ENCODE measurements around the gene SND1. TPM values are rescaled to one million over a fixed set of nuclear protein-coding genes. Genes with fewer than 3 reads are reported as not detected.

Gene SND1
- total and polyA plus RNA-seq, 7 experiments from 2014 or later = 68.6 to 253 (median 137) TPM

DNA sequence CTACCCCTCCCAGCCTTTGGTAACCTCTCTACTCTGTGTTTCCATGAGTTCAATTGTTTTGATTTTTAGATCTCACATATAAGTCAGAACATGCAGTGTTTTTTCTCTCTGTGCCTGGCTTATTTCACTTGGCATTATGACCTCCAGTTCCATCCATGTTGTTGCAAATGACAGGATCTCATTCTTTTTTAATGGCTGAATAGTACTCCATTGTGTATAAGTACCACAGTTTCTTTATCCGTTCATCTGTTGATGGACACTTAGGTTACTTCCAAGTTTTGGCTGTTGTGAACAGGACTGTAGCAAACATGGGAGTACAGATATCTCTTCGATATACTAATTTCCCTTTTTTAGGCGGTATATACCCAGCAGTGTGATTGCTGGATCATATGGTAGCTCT, 237.7 kb downstream of the SND1 start:
- H3K27ac ChIP-seq (ENCODE audit: low read depth, low read length) = no peak overlapping the region
- intact Hi-C loops (cut with micrococcal nuclease) = no loop called here
- Mint-ChIP-seq H3K4me3 (no peak overlapping the region), H3K4me1 (peaks cover 0 to 15% (median 2%) of the 10 kb centered on the region in 7 donors), H3K27me3 (no peaks in the 10 kb centered on the region), H3K36me3 (peaks cover 13 to 62% (median 49%) of the 10 kb centered on the region in 5 donors), H3K9me3 (no peaks in the 10 kb centered on the region), H3K27ac (peak overlapping the region in 1 of 9 donors; percentile 6)
- POLR2A ChIA-PET = interaction anchor here (0.7 kb wide), 1 partner anchor 103 kb away, joined by 3 read pairs; no protein-coding TSS in a partner anchor
- ATAC-seq (no peak), DNase-seq (no peak)
- CTCF ChIA-PET = no interaction called here
- no peak overlapping the region for H3K4me3 ChIP-seq (ENCODE audit: low read length)
- no peaks in the 10 kb centered on the region for H3K9me3 ChIP-seq (ENCODE audit: control insufficient read depth in 2 of 3, low read length in 3 of 3)
- H3K36me3 ChIP-seq (ENCODE audit: control insufficient read depth in 2 of 3, insufficient read depth in 3 of 3, low read length in 3 of 3) = peaks cover 0 to 22% (median 6%) of the 10 kb centered on the region in 3 experiments
- H3K4me1 ChIP-seq (ENCODE audit: control insufficient read depth in 2 of 2, insufficient read depth in 2 of 2, low read length in 2 of 2) = no peaks in the 10 kb centered on the region
- no peaks in the 10 kb centered on the region for H3K27me3 ChIP-seq (ENCODE audit: control insufficient read depth in 2 of 2, insufficient read depth in 2 of 2, low read length in 2 of 2)

DNA sequence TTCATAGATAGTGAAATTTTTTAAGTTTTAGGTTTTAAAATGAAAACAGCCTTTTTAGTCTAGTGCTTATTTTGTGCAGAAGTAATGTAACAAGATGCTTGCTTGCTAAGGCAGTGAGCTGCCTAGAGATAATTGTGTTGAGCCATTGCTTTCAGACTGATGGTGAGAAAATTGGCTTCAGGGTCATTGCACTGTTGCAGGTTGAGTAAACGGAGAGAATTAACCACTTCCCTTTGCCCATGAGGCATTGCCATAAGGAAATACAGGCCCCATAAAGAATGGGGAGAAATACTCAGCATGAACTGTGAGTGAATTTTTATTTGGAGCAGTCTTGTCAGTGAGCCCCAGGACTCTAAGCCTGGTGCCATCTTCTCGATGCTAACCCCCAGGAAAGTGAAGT, 238.7 kb downstream of the SND1 start:
- peaks cover 13 to 61% (median 47%) of the 10 kb centered on the region in 5 donors for H3K36me3 Mint-ChIP-seq
- CTCF ChIA-PET = no interaction called here

DNA sequence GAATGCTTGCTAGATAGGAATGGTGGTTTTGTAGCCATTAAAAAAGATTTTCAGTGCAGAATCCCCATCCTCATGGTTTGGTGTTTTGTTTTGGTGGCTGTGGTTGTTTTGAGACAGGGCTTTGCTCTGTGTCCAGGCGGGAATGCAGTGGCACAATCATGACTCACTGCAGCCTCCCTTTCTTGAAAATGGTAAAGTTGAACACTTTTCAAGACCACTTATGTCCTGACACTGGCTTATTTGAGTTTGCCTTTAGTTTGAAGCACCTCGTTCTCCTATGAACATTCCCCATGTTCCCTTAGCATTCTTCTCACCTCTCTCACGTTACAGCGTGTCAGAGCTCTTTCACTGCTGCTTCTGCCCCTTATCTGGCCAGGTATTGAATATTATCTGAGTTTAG, 239.2 kb downstream of the SND1 start:
- Mint-ChIP-seq H3K4me1 (peaks cover 0 to 10% (median 0%) of the 10 kb centered on the region in 7 donors), H3K9me3 (no peaks in the 10 kb centered on the region), H3K4me3 (no peak overlapping the region), H3K36me3 (peaks cover 13 to 57% (median 47%) of the 10 kb centered on the region in 5 donors), H3K27ac (no peak overlapping the region), H3K27me3 (no peaks in the 10 kb centered on the region)
- CTCF ChIA-PET = no interaction called here
- no peak for ATAC-seq
- Histone ChIP-seq H3K27ac (ENCODE audit: low read depth, low read length) (no peak overlapping the region), H3K4me3 (ENCODE audit: low read length) (no peak overlapping the region), H3K36me3 (ENCODE audit: control insufficient read depth in 2 of 3, insufficient read depth in 3 of 3, low read length in 3 of 3) (peaks cover 0 to 22% (median 6%) of the 10 kb centered on the region in 3 experiments), H3K9me3 (ENCODE audit: control insufficient read depth in 2 of 3, low read length in 3 of 3) (no peaks in the 10 kb centered on the region), H3K27me3 (ENCODE audit: control insufficient read depth in 2 of 2, insufficient read depth in 2 of 2, low read length in 2 of 2) (no peaks in the 10 kb centered on the region), H3K4me1 (ENCODE audit: control insufficient read depth in 2 of 2, insufficient read depth in 2 of 2, low read length in 2 of 2) (no peaks in the 10 kb centered on the region)
- POLR2A ChIA-PET = no interaction called here
- intact Hi-C loops (cut with micrococcal nuclease) = no loop called here
- no peak for DNase-seq

More for the DNA sequence above, 238.7 kb downstream of the SND1 start:
- POLR2A ChIA-PET = no interaction called here
- Histone ChIP-seq H3K36me3 (ENCODE audit: control insufficient read depth in 2 of 3, insufficient read depth in 3 of 3, low read length in 3 of 3) (peaks cover 0 to 22% (median 6%) of the 10 kb centered on the region in 3 experiments), H3K9me3 (ENCODE audit: control insufficient read depth in 2 of 3, low read length in 3 of 3) (no peaks in the 10 kb centered on the region), H3K27me3 (ENCODE audit: control insufficient read depth in 2 of 2, insufficient read depth in 2 of 2, low read length in 2 of 2) (no peaks in the 10 kb centered on the region), H3K4me3 (ENCODE audit: low read length) (no peak overlapping the region), H3K4me1 (ENCODE audit: control insufficient read depth in 2 of 2, insufficient read depth in 2 of 2, low read length in 2 of 2) (no peaks in the 10 kb centered on the region), H3K27ac (ENCODE audit: low read depth, low read length) (no peak overlapping the region)
- no peak for ATAC-seq
- Mint-ChIP-seq H3K4me3 (no peak overlapping the region), H3K4me1 (peaks cover 0 to 10% (median 0%) of the 10 kb centered on the region in 7 donors), H3K27me3 (no peaks in the 10 kb centered on the region), H3K27ac (no peak overlapping the region), H3K9me3 (no peaks in the 10 kb centered on the region)
- intact Hi-C loops (cut with micrococcal nuclease) = no loop called here
- DNase-seq = no peak

DNA sequence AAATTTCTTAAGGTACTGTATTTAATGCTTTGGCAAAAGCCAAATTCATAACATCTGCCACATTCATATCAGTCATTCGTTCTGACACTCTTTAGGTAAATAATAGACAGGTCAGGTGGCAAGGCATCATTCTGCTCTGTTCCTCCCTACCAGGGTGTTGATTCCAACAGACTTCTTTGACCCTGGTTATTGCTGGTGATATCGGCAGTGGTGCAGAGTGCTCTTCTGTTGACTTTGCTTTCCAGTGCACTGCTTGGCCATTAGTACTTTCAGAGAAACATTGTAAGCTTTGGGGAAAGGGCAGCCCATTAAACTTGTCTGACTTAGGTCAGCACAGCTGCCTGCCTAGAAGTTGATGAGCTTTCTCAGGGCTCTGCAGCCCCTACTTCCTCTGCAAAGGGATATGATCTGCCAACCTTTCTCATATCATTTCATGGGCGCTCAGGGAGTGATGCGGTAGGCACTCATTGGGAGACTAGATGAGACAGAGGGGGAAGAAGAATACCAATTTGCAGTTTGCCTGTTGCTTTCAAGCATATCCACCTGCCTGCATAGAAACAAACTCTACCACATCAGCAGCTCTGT, 240.0 kb downstream of the SND1 start:
- Histone ChIP-seq H3K36me3 (ENCODE audit: control insufficient read depth in 2 of 3, insufficient read depth in 3 of 3, low read length in 3 of 3) (peaks cover 0 to 22% (median 6%) of the 10 kb centered on the region in 3 experiments), H3K4me1 (ENCODE audit: control insufficient read depth in 2 of 2, insufficient read depth in 2 of 2, low read length in 2 of 2) (no peaks in the 10 kb centered on the region), H3K9me3 (ENCODE audit: control insufficient read depth in 2 of 3, low read length in 3 of 3) (no peaks in the 10 kb centered on the region), H3K27ac (ENCODE audit: low read depth, low read length) (no peak overlapping the region), H3K27me3 (ENCODE audit: control insufficient read depth in 2 of 2, insufficient read depth in 2 of 2, low read length in 2 of 2) (no peaks in the 10 kb centered on the region), H3K4me3 (ENCODE audit: low read length) (no peak overlapping the region)
- intact Hi-C loops (cut with micrococcal nuclease) = no loop called here
- H3K4me1 Mint-ChIP-seq = peaks cover 0 to 10% (median 0%) of the 10 kb centered on the region in 7 donors
- H3K9me3 Mint-ChIP-seq = no peaks in the 10 kb centered on the region
- DNase-seq = no peak
- ChIA-PET CTCF (interaction anchor here (0.8 kb wide), 1 partner anchor 76 kb away, joined by 3 read pairs; no protein-coding TSS in a partner anchor), POLR2A (no interaction called here)
- no peak for ATAC-seq
- H3K4me3 Mint-ChIP-seq = no peak overlapping the region
- H3K36me3 Mint-ChIP-seq = peaks cover 13 to 56% (median 44%) of the 10 kb centered on the region in 5 donors
- no peak overlapping the region for H3K27ac Mint-ChIP-seq
- no peaks in the 10 kb centered on the region for H3K27me3 Mint-ChIP-seq

DNA sequence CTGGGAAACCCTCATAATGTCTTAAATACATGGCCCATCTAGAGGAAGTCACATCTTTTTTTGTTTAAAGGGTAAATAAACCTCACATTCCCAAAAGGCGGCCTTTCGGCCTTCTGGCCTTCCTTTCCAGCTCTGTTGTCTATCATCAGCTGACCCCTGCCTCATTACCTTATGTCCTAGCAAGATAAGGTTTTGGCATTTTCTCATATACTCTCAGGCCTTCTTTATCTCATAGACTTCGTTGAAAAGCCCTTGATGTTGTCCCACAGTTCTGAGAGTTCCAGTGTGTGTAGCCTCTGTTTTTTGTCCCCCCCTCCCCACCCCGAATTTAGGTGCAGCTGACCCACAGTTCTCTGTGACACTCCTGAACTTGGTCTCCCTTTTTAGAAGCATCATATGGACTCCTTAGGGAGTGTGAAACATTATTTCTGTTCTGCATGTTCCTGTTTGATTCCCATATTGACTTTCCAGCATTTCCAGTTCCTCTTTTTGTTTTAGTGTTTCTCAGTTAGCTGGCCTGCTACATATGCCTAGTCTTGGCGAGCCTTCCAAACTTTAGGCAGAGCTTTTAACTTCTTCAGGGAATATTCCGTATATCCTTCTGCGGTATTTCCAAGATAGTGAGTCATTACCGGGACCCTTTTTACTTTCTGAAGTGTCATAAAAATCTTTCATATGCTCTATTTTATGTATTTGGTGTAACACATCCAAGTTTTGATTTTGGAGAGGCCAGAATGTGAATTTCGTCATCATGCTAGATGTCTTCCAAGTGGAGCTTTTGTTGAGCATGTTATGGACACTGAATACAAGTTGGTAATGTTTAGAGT, 240.7 kb downstream of the SND1 start:
- Mint-ChIP-seq H3K4me1 (peaks cover 0 to 10% (median 0%) of the 10 kb centered on the region in 7 donors), H3K27me3 (no peaks in the 10 kb centered on the region), H3K9me3 (no peaks in the 10 kb centered on the region), H3K27ac (no peak overlapping the region), H3K4me3 (no peak overlapping the region), H3K36me3 (peaks cover 11 to 49% (median 40%) of the 10 kb centered on the region in 5 donors)
- H3K36me3 ChIP-seq (ENCODE audit: control insufficient read depth in 2 of 3, insufficient read depth in 3 of 3, low read length in 3 of 3) = peaks cover 0 to 19% (median 6%) of the 10 kb centered on the region in 3 experiments
- no peak overlapping the region for H3K4me3 ChIP-seq (ENCODE audit: low read length)
- ChIA-PET POLR2A (no interaction called here), CTCF (interaction anchor here (0.6 to 0.8 kb wide), 2 partner anchors 77 to 400 kb away, joined by 3 read pairs; no protein-coding TSS in a partner anchor)
- no peak overlapping the region for H3K27ac ChIP-seq (ENCODE audit: low read depth, low read length)
- H3K27me3 ChIP-seq (ENCODE audit: control insufficient read depth in 2 of 2, insufficient read depth in 2 of 2, low read length in 2 of 2) = no peaks in the 10 kb centered on the region
- ATAC-seq = no peak
- intact Hi-C loops (cut with micrococcal nuclease) = no loop called here
- no peaks in the 10 kb centered on the region for H3K4me1 ChIP-seq (ENCODE audit: control insufficient read depth in 2 of 2, insufficient read depth in 2 of 2, low read length in 2 of 2)
- no peak for DNase-seq
- no peaks in the 10 kb centered on the region for H3K9me3 ChIP-seq (ENCODE audit: control insufficient read depth in 2 of 3, low read length in 3 of 3)

DNA sequence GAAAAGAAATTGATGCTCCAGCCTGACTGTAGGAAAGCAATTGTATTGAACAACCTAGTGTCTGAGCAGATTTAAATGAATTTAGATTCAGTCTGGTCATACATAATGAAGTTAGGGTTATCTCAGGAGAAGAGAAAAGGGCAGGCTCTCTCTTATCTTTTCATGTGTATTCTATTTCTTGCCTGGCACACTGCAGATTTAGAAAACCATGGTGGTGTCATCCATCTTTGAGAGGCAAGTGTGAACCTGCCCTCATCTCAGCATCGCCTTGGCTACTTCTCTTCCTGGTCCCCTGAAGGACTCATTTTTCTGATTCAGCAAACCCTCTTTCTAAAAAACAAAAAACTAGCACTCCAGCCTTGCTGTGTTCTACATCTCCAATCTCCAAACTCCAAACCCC, 241.6 kb downstream of the SND1 start:
- ChIA-PET CTCF (interaction anchor here (0.7 kb wide), 1 partner anchor 174 kb away, joined by 3 read pairs; no protein-coding TSS in a partner anchor), POLR2A (no interaction called here)
- peaks cover 9 to 42% (median 34%) of the 10 kb centered on the region in 5 donors for H3K36me3 Mint-ChIP-seq
- no peaks in the 10 kb centered on the region for H3K4me1 ChIP-seq (ENCODE audit: control insufficient read depth in 2 of 2, insufficient read depth in 2 of 2, low read length in 2 of 2)
- H3K9me3 ChIP-seq (ENCODE audit: control insufficient read depth in 2 of 3, low read length in 3 of 3) = no peaks in the 10 kb centered on the region
- no peak overlapping the region for H3K4me3 Mint-ChIP-seq
- H3K27ac Mint-ChIP-seq = no peak overlapping the region
- DNase-seq (no peak), ATAC-seq (no peak)
- H3K27ac ChIP-seq (ENCODE audit: low read depth, low read length) = no peak overlapping the region
- no peaks in the 10 kb centered on the region for H3K27me3 Mint-ChIP-seq
- H3K36me3 ChIP-seq (ENCODE audit: control insufficient read depth in 2 of 3, insufficient read depth in 3 of 3, low read length in 3 of 3) = peaks cover 0 to 11% (median 2%) of the 10 kb centered on the region in 3 experiments
- intact Hi-C loops (cut with micrococcal nuclease) = no loop called here
- H3K27me3 ChIP-seq (ENCODE audit: control insufficient read depth in 2 of 2, insufficient read depth in 2 of 2, low read length in 2 of 2) = no peaks in the 10 kb centered on the region
- peaks cover 0 to 10% (median 0%) of the 10 kb centered on the region in 7 donors for H3K4me1 Mint-ChIP-seq
- H3K9me3 Mint-ChIP-seq = no peaks in the 10 kb centered on the region
- H3K4me3 ChIP-seq (ENCODE audit: low read length) = no peak overlapping the region
